ENCODE data around the gene PPIG. TPM values are rescaled to one million over a fixed set of nuclear protein-coding genes. Genes with fewer than 3 reads are reported as not detected.

Gene PPIG
- total RNA-seq, 1 donor from 2014 or later = 60.2 TPM

Other genes starting within 250 kb of the PPIG start
- gene LRP2, start 221.8 kb upstream of the PPIG start, total RNA-seq = 0.07 TPM in 1 of 2 replicates, not detected in the other
- gene BBS5, start 104.9 kb upstream of the PPIG start, total RNA-seq = 2.2 and 2.3 TPM in 2 replicates
- not detected in 2 replicates for gene KLHL41, start 74.6 kb upstream of the PPIG start, total RNA-seq
- 35.9 and 39.2 TPM in 2 replicates for gene FASTKD1, start 10.5 kb upstream of the PPIG start, total RNA-seq
- gene CFAP210, start 110.1 kb downstream of the PPIG start, total RNA-seq = not detected in 2 replicates
- 2.1 and 3.0 TPM in 2 replicates for gene PHOSPHO2, start 110.1 kb downstream of the PPIG start, total RNA-seq
- gene KLHL23, start 149.5 kb downstream of the PPIG start, total RNA-seq = 4.8 and 5.3 TPM in 2 replicates
- gene SSB, start 214.5 kb downstream of the PPIG start, total RNA-seq = 82.4 and 86.4 TPM in 2 replicates
- gene METTL5, start 240.6 kb downstream of the PPIG start, total RNA-seq = 52.1 and 56.1 TPM in 2 replicates
- 27.1 and 28.2 TPM in 2 replicates for gene UBR3, start 243.1 kb downstream of the PPIG start, total RNA-seq

All from T-helper 1 cell treated with Interleukin-12 subunit alpha and Interleukin-12 subunit beta and Interleukin-4 antibody, amounts not matched to agents 30 ng/mL and 1 ng/mL, for 36 hours (primary cell).